ENCODE results near the gene GPR35. TPM values are rescaled to one million over a fixed set of nuclear protein-coding genes. Genes with fewer than 3 reads are reported as not detected.

The GPR35 gene
- polyA plus RNA-seq, 1 experiment = 0.17 TPM

DNA sequence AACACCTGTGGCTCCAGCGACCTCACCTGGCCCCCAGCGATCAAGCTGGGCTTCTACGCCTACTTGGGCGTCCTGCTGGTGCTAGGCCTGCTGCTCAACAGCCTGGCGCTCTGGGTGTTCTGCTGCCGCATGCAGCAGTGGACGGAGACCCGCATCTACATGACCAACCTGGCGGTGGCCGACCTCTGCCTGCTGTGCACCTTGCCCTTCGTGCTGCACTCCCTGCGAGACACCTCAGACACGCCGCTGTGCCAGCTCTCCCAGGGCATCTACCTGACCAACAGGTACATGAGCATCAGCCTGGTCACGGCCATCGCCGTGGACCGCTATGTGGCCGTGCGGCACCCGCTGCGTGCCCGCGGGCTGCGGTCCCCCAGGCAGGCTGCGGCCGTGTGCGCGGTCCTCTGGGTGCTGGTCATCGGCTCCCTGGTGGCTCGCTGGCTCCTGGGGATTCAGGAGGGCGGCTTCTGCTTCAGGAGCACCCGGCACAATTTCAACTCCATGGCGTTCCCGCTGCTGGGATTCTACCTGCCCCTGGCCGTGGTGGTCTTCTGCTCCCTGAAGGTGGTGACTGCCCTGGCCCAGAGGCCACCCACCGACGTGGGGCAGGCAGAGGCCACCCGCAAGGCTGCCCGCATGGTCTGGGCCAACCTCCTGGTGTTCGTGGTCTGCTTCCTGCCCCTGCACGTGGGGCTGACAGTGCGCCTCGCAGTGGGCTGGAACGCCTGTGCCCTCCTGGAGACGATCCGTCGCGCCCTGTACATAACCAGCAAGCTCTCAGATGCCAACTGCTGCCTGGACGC lies 4.9 kb downstream of the GPR35 start:
- H3K27me3 ChIP-seq (ENCODE audit: control insufficient read depth, insufficient read depth, low read length) = no peaks in the 10 kb centered on the region
- DNase-seq (ENCODE audit: low read depth) = no peak
- no peaks in the 10 kb centered on the region for H3K36me3 ChIP-seq (ENCODE audit: control insufficient read depth, insufficient read depth, low read length)
- no peak overlapping the region for H3K4me3 ChIP-seq (ENCODE audit: low read depth, low read length)
- ChIA-PET POLR2A (no interaction called here), CTCF (no interaction called here)
- TF ChIP-seq, protein P1, sequence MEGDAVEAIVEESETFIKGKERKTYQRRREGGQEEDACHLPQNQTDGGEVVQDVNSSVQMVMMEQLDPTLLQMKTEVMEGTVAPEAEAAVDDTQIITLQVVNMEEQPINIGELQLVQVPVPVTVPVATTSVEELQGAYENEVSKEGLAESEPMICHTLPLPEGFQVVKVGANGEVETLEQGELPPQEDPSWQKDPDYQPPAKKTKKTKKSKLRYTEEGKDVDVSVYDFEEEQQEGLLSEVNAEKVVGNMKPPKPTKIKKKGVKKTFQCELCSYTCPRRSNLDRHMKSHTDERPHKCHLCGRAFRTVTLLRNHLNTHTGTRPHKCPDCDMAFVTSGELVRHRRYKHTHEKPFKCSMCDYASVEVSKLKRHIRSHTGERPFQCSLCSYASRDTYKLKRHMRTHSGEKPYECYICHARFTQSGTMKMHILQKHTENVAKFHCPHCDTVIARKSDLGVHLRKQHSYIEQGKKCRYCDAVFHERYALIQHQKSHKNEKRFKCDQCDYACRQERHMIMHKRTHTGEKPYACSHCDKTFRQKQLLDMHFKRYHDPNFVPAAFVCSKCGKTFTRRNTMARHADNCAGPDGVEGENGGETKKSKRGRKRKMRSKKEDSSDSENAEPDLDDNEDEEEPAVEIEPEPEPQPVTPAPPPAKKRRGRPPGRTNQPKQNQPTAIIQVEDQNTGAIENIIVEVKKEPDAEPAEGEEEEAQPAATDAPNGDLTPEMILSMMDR (IDR thresholded peaks at IDR 0.05; ENCODE audit: insufficient read depth, low read depth, low read length) = no peak

DNA sequence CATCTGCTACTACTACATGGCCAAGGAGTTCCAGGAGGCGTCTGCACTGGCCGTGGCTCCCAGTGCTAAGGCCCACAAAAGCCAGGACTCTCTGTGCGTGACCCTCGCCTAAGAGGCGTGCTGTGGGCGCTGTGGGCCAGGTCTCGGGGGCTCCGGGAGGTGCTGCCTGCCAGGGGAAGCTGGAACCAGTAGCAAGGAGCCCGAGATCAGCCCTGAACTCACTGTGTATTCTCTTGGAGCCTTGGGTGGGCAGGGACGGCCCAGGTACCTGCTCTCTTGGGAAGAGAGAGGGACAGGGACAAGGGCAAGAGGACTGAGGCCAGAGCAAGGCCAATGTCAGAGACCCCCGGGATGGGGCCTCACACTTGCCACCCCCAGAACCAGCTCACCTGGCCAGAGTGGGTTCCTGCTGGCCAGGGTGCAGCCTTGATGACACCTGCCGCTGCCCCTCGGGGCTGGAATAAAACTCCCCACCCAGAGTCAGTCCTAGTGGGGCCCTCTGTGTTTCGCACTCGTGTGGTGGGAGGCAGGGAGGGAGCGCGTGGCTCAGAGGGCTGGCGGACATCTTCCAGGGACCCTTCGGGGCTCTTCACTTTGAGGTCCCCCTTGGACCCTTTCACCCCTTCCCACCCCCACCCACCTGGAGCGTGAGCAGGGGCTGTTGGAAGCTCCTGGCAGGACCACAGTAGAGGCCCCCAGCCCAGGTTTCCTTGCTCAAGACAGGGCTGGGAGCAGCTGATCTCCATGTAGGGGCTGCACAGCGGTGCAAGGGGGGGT lies 5.7 kb downstream of the GPR35 start:
- Histone ChIP-seq H3K27me3 (ENCODE audit: control insufficient read depth, insufficient read depth, low read length) (no peaks in the 10 kb centered on the region), H3K4me3 (ENCODE audit: low read depth, low read length) (no peak overlapping the region), H3K36me3 (ENCODE audit: control insufficient read depth, insufficient read depth, low read length) (no peaks in the 10 kb centered on the region)
- TF ChIP-seq, protein P1 (IDR thresholded peaks at IDR 0.05; ENCODE audit: insufficient read depth, low read depth, low read length) = no peak
- POLR2A ChIA-PET = no interaction called here
- CTCF ChIA-PET = no interaction called here
- no peak for DNase-seq (ENCODE audit: low read depth)

DNA sequence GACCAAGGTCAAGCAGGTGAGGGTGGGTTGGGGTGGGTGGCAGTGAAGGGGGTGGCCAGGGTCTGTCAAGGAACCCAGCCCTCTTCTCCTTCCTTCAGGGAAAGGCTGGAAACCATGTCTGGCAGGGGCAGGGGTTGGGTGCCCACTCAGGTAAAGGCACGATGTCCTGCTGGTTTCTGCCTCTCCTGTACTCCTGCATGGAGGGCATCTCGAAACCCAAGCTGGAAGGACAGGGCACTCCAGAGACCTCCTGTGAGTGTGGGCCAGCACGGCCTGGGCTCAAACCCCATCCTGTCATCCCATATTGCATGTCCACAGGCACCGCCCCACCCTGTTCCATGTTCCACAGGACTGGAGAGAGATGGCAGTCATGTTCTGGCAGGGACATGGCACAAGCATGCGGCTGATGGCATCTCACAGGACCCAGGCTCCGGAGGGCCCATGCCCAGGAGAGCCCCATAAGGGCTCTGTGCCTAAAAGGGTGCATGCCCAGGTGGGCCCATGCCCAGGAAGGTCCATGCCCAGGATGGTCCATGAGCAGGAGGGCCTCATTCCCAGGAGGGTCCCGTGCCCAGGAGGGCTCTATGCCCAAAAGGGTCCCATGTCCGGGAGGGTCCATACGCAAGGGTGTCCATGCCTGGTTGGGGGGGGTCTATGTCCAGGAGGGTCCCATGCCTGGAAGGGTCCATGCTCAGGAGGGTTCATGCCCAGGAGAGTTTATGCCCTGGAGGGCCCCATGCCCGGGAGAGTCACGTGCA lies 6.4 kb downstream of the GPR35 start:
- no peaks in the 10 kb centered on the region for H3K27me3 ChIP-seq (ENCODE audit: control insufficient read depth, insufficient read depth, low read length)

DNA sequence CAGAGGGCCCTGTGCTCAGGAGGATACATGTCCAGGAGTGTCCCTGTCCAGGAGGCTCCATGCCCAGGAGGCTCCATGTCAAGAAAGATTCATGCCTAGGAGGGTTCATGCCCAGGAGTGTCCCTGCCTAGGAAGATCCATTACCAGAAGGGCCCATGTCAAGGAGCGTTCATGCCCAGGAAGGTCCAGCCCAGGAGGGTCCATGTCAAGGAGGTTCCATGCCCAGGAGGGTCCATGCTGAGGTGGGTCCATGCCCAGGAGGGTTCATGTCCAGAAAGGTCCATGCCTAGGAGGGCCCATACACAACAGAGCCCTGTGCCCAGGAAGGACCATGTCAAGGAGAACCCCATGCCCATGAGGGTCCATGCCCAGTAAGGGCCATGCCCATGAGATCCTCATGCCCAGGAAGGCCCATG lies 7.0 kb downstream of the GPR35 start:
- H3K27me3 ChIP-seq (ENCODE audit: control insufficient read depth, insufficient read depth, low read length) = no peaks in the 10 kb centered on the region
- no peak overlapping the region for H3K4me3 ChIP-seq (ENCODE audit: low read depth, low read length)
- no peaks in the 10 kb centered on the region for H3K36me3 ChIP-seq (ENCODE audit: control insufficient read depth, insufficient read depth, low read length)
- TF ChIP-seq, protein P1 (IDR thresholded peaks at IDR 0.05; ENCODE audit: insufficient read depth, low read depth, low read length) = no peak
- CTCF ChIA-PET = no interaction called here
- POLR2A ChIA-PET = no interaction called here
- DNase-seq (ENCODE audit: low read depth) = no peak

More for the DNA sequence above, 6.4 kb downstream of the GPR35 start:
- DNase-seq (ENCODE audit: low read depth) = no peak
- CTCF ChIA-PET = no interaction called here
- H3K36me3 ChIP-seq (ENCODE audit: control insufficient read depth, insufficient read depth, low read length) = no peaks in the 10 kb centered on the region
- TF ChIP-seq, protein P1 (IDR thresholded peaks at IDR 0.05; ENCODE audit: insufficient read depth, low read depth, low read length) = no peak
- H3K4me3 ChIP-seq (ENCODE audit: low read depth, low read length) = no peak overlapping the region
- POLR2A ChIA-PET = no interaction called here

All from BJ (cell line).